HG03565 (cell line): ENCODE results near the gene TAOK2.

ENCODE experiments used
- ATAC-seq: cut with Tn5 transposase; IDR thresholded peaks from one replicate; pipeline ENCODE4 v1.9.1; 2021; ENCODE audit warnings: mild to moderate bottlenecking, moderate library complexity; ENCODE audit not compliant: unreplicated experiment

TAOK2 gene

GRCh38 chr16:29986931-29987330 is 13.3 kb downstream of the TAOK2 start:
- ATAC-seq, result no peak

- ATAC-seq, result no peak
Observed at GRCh38 chr16:29987371-29988085, 13.9 kb downstream of the TAOK2 start.

GRCh38 chr16:29988346-29989075 is 14.8 kb downstream of the TAOK2 start:
- ATAC-seq, result no peak

DNA sequence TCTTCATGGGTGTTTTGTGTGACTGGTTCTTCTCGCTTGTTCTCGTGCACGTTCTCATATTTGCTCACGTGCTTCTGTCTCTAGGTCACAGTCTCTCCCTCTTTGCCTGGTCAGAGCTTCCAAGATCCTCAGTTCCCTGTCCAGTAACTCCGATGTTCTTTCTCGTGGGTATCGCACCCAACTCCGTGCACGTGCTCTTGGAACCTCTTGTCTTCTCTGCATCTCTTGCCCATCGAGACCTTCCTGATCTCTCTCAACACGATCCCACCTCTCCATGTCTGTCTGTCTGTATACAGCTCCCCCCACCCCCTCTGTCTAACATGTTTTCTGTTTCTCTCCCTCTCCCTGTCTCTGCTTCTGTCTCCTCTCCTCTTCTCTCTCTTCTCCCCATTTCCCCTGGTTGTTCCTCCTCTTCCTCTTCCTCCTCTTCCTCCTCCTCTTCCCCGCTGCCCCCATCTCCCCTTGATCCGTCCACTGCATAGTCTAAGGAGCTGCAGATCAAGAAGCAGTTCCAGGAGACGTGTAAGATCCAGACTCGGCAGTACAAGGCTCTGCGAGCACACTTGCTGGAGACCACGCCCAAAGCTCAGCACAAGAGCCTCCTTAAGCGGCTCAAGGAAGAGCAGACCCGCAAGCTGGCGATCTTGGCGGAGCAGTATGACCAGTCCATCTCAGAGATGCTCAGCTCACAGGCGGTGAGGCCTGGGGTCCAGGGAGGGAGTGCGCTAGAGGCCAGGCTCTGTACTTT is 15.6 kb downstream of the TAOK2 start:
- no peak for ATAC-seq

DNA sequence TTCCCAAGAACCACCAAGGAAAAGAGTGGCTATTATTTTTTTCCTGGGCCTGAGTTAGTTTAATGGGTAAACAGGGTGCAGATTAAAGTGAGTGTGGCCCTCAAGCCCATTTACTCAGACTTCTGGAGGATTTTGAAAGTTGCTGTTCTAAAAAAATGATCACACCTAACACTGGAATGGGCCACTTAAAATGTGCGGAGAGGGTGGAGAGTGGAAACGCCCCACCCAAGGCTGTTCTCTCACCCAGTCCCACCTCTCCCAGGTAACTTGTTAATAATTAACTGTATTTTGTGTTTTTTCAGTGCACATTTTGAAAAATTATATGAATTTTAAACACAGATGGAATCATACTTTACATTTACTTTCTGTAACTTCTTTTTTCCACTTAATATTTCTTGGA is 16.4 kb downstream of the TAOK2 start:
- no peak for ATAC-seq

DNA sequence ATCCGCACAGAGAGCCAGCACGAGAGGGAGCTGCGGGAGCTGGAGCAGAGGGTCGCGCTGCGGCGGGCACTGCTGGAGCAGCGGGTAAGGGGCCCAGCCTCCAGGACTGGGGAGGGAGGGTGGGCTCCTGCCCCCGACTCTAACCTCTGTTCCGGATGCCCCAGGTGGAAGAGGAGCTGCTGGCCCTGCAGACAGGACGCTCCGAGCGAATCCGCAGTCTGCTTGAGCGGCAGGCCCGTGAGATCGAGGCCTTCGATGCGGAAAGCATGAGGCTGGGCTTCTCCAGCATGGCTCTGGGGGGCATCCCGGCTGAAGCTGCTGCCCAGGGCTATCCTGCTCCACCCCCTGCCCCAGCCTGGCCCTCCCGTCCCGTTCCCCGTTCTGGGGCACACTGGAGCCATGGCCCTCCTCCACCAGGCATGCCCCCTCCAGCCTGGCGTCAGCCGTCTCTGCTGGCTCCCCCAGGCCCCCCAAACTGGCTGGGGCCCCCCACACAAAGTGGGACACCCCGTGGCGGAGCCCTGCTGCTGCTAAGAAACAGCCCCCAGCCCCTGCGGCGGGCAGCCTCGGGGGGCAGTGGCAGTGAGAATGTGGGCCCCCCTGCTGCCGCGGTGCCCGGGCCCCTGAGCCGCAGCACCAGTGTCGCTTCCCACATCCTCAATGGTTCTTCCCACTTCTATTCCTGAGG is 17.4 kb downstream of the TAOK2 start:
- no peak for ATAC-seq

DNA sequence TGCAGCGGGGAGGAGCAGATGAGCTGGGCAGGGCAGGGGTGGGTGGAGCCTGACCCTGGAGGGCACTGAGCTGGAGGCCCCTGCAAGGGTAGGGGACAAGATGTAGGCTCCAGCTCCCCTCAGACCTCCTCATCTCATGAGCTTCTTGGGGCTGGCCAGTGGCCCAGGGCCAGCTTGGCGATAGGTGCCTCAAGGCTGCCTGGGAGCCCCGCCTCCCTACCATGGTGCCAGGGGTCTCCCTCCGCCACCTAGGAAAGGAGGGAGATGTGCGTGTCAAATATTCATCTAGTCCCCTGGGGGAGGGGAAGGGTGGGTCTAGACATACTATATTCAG is 17.9 kb downstream of the TAOK2 start:
- no peak for ATAC-seq

GRCh38 chr16:29992344-29992967 is 18.8 kb downstream of the TAOK2 start:
- no peak for ATAC-seq

DNA sequence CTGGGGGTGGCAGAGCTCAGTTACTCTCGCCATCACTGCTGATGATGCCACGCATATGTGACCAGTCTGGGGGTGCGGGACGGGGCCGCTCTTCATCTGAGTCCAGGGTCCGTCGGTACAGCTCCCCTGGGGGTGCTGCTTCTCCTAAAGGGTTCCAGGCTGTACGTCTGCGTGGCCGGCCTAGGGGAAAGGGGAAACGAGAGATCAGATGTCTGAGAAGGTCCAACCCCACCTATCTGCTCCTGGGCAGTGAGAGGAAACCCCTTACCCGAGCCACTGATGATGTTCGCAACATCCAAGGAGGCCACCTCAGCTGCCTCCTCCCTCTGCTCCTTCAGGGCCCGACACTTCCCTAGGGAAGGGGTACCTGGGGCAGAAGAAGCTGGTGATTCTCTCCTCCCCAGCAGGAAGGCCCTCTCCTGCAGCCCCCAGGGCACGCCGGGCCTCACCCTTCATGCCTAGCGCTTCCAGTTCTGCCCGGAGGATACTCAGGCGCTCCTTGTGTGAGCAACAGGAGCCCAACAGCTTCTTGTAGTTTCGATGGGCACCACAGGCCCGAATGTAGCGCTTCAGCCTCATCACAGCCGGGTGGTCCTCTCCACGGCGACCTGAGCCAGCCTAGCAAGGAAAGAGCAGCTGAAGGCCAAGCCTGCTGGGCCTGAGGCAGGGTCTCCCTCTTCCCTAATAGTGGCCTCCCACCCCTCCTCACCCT is 19.7 kb downstream of the TAOK2 start:
- ATAC-seq, result no peak

DNA sequence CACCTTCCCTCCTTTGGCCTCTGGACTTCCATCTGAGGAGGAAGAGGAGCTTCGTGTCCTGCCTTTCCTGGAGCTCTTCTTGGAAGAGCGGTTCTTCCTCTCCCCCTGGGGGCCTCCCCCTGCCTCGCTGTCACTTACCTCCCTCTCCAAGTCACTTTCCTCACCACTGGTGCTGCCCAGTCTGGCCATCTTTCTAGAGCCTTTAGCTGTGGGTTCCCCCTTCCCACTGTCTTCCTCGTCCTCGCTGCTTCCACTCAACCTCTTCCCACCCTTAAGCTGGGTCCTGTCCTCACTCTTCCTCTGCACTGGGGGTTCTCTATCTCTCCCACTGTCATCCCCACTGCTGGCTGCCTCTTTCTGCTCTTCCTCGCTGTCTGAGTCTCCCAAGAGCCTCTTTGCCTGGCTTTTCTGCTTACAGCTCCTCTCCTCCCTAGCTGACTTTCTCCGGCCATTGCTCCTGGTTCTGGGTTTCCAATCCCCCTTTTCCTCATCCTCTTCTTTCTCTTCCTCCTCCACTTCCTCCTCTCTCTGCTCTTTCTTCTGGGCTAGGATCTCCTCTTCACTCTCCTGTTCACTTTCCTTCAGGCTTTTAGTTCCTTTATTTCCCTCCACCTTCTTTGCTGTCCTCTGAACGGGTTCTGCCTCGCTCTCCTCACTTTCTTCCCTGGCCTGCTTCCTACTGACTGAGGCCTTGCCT is 20.4 kb downstream of the TAOK2 start:
- no peak for ATAC-seq

DNA sequence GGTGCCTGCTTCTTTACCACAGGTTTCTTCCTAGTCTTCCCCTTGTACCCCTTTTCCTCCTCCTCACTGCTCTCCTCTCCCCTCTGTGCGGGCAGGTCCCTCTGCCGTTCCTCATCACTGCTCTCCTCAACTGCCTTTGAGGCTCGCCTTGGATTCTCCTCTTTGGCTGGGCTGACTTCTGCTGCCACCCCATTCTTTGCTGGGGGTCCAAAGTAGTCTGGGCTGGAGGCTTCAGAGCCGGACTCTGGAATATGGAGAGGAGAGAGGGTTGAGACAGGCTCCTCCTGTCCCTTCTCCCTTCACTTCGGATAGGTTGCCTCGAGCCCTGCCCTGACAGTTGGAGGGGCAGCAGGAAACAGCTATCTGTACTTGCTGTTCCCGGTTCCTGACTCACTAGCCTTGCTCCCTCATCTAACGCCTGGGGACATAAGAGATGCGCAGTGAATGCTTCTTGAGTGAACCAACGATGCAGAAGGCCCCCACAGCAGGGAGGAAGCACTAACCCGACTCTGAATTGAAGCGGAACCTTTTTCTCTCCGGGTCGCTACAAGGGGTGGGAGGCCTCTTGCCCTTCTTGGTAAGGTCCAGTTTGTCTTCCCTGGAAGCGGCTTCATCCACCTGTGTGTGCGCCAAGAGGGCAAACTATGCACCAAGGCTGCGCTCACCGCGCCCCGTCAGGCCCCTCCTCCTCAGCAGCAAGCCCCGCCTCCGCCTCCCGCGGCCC is 21.1 kb downstream of the TAOK2 start:
- ATAC-seq, result peak; percentile 26

DNA sequence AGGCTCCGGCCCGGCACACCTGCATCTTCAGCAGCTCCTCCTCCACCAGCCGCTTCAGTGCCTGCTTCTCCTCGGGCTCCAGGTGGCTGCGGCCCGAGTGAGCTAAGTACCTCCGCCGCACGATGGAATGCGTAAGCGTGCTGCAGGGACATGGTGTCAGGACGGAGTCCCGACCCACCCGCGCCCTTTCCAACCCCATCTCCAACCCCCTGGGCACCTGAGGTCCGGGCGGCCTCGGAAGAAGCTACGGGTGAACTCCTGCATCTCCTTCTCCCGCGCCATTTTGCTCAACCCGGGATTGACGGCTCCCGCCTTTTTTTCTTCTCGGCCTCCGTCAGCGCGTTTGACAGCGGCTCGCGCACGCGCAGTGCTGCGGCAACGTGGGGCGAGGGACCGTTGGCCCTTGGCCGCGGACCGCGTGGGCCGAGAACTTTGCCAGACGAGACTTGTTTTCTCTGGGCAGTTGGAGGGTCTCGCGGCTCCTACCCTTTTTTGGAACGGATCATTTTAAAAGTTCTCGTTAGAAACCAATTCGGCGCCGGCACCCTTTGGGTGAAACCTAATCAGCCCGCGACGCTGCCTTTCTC is 21.7 kb downstream of the TAOK2 start, which contains the start of gene HIRIP3:
TSS of gene HIRIP3 (minus strand) at position 294 of the 587 bp plus-strand sequence. CDS start at position 282, 12 bp downstream.
- peak; percentile 31 for ATAC-seq

GRCh38 chr16:29995911-29996765 is 22.5 kb downstream of the TAOK2 start, which contains the start of gene INO80E:
Gene INO80E (plus strand): TSS chr16:29996241. CDS start chr16:29996311, 70 bp downstream.
- peak; percentile 86 for ATAC-seq

GRCh38 chr16:29996766-29997250 is 23.1 kb downstream of the TAOK2 start:
- ATAC-seq, result no peak

GRCh38 chr16:29999605-30000004 is 25.9 kb downstream of the TAOK2 start:
- no peak for ATAC-seq

DNA sequence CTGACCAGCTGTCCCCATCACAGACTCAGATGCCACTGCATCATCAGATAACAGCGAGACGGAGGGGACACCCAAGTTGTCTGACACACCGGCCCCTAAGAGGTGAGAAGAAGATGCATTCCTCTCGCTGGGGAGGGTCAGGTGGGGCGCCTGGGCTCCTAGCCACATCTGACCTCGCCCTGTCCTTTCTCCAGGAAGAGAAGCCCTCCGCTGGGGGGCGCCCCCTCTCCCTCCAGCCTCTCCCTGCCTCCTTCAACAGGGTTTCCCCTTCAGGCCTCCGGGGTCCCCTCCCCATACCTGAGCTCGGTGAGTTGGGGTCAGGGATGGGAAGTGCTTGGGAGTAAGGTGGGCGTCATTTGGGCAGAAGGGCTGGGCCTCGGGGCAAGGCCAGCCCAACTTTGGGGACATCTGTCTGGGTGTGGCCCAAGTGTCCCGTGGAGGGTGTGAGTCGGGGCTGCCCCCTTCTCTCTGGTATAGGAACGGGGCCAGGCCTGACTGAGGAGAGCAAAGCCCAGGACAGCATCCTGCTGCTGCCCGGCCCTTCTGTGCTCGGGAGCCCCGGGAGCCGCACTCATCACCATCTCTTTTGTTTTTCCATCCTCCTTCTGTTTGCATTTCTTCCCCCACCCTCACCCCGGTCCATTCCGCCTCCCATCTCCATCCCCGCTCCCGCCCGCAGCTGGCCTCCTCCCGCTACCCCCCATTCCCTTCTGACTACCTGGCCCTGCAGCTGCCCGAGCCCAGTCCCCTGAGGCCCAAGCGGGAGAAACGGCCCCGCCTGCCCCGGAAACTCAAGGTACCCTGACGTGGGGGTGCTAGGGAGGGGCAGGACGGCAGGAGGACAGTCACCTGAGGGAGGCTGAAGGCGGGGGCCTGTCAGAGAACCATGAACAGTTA is 27.3 kb downstream of the TAOK2 start:
- no peak for ATAC-seq
